HG02623 (cell line): Measurements from ENCODE around the gene CAPN12.

Source experiments
- ATAC-seq: cut with Tn5 transposase; IDR thresholded peaks from one replicate; pipeline ENCODE4 v1.9.1; 2021; ENCODE audit warnings: moderate library complexity; ENCODE audit not compliant: unreplicated experiment

Gene CAPN12

GRCh38 chr19:38727306-38727867, 16.9 kb downstream of the CAPN12 start:
- no peak for ATAC-seq

DNA sequence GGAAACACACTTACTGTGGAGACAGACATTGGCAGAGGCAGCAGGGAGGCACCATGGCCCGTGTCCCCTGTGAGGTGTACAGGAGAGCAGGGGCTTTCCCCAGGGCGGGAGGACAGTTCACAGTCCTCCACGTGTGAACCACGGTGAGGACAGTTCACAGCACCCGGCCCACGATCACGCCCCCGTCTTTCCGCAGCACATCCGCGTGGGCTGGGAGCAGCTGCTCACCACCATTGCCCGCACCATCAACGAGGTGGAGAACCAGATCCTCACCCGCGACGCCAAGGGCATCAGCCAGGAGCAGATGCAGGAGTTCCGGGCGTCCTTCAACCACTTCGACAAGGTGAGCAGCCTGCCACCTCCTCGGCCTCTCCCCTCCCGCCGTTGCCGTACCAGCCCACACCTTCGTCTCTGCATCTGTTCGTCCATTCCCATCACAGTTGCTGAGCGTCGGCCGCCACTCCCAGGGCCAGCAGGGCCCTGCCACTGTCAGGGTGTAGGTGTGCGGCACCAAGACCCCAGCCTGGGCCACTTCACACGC, 17.4 kb downstream of the CAPN12 start:
- no peak for ATAC-seq

GRCh38 chr19:38726284-38726673, 18.0 kb downstream of the CAPN12 start:
- no peak for ATAC-seq

GRCh38 chr19:38725469-38726283, 18.6 kb downstream of the CAPN12 start:
- ATAC-seq = no peak

- no peak for ATAC-seq
Measured at GRCh38 chr19:38723990-38724854, 20.1 kb downstream of the CAPN12 start.

DNA sequence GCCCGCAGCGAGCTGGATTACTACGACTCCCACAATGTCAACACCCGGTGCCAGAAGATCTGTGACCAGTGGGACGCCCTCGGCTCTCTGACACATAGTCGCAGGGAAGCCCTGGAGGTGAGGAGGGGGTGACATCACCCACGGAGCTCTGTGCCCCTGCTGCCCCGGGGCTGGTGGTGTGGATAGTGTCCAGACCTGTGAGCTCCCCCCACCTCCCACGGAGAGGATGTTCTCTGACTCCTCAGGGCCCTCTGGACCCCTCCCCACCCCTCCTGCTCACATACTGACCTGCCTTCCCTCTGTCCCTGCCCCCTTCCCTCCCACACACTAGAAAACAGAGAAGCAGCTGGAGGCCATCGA, 20.7 kb downstream of the CAPN12 start:
- no peak for ATAC-seq

DNA sequence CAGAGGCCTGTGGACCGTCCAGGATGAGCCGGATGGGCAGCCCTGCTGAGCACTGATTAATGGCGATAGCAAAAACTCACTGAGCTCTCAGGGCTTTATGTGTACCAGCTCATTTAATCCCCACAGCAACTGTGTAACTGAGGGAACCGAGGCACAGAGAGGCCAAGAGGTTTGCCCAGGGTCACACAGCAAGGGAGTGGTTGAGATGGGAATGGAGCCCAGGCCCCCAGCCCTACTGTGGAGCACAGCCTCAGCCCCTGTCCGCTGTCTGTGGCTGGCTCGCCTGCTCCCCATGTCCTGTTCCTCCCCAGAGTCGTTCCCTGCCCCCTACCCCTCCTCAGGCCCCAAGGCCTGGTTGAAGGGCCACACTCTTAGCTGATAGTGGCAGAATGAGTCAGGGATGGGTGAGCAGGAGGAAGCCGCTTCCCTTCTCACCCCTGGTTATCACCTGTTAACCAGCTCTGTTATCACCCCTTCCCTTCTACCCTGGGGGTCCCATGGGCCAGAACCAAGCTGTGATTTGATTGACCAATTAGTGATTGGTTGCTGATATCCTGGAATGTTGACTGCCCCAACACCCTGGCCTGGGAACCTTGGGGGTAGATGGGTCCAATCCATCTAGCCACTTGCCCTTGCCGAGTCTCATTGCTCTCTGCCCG, 21.2 kb downstream of the CAPN12 start:
- no peak for ATAC-seq

GRCh38 chr19:38721979-38722773, 22.1 kb downstream of the CAPN12 start:
- no peak for ATAC-seq

- ATAC-seq = no peak
Measured at GRCh38 chr19:38721496-38721895, 22.8 kb downstream of the CAPN12 start.

DNA sequence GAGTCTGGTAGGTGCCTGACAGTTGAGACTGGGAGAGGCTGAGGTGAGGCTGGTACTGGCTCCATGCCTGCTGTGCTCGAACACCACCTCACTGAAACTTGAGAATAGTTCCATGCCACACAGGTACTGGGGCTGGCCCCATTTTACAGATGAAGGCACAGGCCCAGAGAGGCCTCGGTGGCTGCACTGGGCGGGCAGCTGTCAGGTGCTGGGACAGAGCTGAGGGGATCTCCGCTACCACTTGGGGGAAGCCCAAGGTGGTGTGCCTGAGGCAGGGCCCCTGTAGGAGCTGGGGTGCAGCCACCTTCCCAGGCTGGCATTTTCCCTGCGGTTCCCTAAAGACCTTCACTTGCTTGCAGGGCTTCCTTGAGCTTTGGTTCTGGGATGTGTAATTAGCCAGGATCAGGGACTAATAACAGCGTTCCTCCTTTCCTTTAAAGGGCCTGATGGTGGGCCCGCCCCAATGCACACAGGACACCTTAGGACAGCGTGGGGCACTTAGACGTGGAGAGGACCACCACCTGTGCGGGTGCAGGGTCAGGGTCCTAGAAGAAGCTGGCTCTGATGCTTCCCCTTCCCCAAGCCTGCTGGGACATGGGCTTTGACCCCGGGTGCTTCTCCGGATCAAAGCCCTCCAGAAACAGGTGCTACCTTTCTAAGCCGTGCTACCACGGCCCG, 23.6 kb downstream of the CAPN12 start:
- no peak for ATAC-seq

- no peak for ATAC-seq
Measured at GRCh38 chr19:38719761-38720558, 24.3 kb downstream of the CAPN12 start.

GRCh38 chr19:38718747-38719543, 25.3 kb downstream of the CAPN12 start:
- no peak for ATAC-seq

DNA sequence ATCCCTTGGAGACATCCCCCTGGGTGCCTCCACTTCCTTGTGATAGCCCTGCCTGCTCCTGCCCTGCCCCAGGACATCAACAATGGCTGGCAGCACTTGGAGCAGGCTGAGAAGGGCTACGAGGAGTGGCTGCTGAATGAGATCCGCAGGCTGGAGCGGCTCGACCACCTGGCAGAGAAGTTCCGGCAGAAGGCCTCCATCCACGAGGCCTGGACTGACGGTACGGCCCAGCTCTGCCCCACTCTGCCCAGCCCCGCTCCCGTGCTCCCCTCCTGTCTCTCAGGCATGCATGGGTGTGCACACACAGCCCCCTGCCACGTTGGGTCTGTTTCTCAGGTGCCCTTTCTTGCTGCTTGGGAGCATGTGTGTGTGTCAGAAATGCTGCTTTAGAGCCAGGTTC, 26.4 kb downstream of the CAPN12 start:
- ATAC-seq = no peak

DNA sequence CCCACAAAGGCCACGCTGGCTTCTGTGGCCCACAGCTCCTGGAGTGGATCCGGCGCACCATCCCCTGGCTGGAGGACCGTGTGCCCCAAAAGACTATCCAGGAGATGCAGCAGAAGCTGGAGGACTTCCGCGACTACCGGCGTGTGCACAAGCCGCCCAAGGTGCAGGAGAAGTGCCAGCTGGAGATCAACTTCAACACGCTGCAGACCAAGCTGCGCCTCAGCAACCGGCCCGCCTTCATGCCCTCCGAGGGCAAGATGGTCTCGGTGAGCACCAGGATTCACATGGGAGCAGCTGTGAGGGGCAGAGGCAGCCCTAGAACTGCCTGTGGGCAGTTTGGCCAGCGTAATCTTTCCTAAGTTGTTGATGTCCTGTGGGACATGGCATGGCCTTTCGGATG, 27.2 kb downstream of the CAPN12 start:
- no peak for ATAC-seq

GRCh38 chr19:38715555-38715954, 28.7 kb downstream of the CAPN12 start:
- ATAC-seq = no peak

DNA sequence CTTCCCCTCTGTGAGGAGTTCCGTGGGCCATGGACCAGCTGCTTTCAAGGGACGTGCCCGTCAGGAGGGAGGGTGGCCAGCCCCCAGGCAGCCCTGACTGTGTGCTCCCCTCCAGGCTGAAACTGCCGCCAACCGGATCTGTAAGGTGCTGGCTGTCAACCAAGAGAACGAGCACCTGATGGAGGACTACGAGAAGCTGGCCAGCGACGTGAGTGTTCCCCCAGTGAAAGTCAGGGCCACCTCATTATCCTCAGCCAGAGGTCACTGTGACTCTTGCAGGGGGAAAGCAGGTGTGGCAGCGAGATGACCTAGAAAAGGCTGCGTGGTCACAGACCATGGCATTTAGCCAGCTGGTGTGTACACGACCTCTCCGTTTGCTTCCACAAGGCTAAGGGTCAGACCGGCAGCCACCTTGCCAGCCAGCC, 29.9 kb downstream of the CAPN12 start:
- no peak for ATAC-seq

DNA sequence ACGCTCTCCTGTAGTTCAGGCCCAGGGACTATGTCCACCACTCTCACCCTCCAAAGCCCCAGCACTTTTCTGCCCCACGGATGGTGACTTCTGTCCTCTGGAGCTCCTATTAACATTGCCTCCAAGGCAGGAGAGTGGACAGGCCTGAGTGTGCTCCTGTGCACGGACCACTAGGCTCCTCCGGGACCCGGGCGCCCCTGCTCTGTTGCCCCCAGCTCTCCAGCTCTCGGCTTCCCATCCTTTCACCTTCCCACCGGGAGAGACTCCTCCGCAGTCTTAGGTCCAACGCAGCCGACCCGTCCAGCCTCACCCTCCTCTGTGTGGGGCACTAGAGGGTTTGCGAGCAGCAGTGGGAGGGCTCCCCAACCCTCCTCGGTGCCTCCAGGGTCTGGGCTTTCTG, 30.4 kb downstream of the CAPN12 start:
- no peak for ATAC-seq

DNA sequence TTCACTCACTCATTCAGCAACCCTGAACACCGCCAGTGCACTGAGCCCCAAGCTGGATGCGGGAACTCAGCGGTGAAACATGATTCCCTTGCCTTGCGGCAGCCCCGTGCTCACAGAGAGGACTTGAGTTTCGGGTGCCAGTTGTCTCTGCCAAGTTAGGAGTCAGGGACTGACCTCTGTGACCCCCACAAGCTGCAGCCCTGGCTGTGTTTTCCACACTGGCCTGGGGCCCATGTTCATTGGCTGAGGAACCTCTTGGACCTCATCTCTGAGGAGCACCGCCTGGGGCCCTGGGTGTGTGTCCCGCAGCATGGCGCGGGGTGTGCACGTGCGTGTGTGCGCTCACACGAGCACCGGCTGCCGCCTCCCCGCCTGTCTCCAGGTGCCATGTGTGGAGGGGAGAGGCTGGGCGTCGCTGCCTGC, 31.0 kb downstream of the CAPN12 start:
- ATAC-seq = no peak
